HK-2 (cell line): ENCODE measurements around the gene TKFC.

Experiments
- DNase-seq: peaks from one replicate; pipeline ENCODE4 v3.0.0-alpha.2; 2018; ENCODE audit not compliant: unreplicated experiment

The TKFC gene

GRCh38 chr11:61345170-61345610 lies 12.2 kb downstream of the TKFC start:
- DNase-seq, result no peak

DNA sequence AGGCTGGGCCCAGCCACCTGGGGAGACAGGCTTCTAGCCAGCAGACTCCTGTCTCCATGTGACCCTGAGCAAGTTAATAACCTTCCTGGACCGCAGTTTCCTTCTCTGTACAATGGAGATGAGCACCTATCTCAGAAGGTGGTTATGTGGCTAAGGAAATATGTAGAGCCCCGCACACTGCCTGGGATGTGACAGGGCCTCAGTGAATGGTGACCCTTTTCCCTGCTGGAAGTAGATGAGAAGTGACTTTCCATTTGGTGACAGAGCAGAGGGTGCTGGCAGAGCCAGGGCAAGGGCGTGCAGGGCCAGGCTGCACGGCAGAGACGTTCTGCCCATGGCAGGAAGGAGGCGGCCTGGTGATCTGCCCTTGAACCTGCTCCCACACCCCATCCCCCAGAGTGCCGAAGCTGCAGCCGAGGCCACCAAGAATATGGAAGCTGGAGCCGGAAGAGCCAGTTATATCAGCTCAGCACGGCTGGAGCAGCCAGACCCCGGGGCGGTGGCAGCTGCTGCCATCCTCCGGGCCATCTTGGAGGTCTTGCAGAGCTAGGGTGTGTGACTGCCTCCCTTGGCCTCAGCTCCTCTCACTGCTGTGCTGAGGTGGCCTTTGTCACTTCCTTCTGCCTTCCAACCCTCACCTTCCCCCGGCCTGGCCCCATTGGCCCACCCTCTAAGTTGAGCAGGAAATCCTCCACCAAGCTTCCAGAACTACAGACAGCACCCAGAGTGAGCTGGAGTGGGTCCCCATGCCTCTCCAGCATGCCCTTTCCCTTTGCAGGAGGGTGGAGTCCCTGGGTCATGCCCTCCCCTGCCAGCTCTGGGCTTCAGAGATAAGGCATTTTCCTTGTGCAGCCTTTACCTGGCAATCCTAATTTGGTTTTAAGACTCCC lies 13.2 kb downstream of the TKFC start:
- no peak for DNase-seq

GRCh38 chr11:61347916-61348461 lies 15.0 kb downstream of the TKFC start:
- no peak for DNase-seq

GRCh38 chr11:61349189-61349751 lies 16.2 kb downstream of the TKFC start:
- no peak for DNase-seq

DNA sequence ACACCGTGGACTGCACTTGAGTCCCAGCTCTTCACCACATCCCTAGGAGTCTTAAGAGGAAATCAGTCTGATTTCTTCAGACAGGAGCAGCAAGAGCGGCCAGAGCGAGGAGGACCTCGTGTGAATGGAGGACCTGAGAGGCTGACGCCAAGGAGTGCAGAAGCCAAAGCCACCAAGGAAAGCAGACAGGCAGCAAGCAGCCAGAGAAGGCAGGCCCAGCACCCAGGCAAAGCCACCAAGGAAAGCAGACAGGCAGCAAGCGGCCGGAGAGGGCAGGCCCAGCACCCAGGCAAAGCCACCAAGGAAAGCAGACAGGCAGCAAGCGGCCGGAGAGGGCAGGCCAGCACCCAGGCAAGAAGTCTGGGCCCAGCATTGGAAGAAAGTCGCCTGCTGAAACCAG lies 16.9 kb downstream of the TKFC start:
- DNase-seq, result no peak

DNA sequence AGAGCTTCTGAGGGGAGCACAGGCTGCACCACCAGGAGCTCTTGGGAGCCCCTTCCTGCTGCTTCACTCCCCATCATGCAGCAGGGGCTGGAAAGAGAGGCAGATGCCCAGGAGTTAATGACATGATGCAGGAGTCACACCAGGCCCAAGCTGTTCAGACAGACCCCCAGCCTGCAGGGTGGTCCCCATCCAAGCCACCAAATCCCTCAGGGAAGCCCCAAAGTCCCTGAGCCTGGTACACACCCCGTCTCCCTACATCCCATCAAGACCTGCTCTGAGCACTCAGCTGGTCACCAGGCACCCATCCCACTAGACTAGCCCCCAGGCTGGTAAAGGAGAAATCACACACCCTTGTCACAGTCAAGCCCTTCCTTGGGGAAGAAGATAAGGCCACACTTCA lies 17.3 kb downstream of the TKFC start:
- no peak for DNase-seq

DNA sequence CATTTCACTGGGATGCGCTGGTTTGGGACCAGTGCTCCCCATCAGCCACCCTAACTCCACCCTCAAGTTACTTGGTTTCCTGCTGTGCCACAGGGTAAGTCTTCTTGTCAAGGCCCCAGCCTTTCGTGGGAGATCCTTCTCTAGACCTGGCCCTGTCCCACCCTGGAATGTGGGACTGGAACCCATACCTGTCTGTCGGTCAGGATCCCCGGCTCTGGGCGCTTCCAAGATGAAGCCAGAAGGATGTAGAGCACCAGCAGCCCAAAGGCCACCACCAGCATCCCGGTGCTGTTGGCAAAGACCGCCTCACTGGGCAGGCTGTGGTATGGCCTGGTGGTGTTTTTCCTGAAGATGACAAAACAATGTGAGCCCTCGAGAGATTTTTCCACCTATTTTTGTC lies 17.8 kb downstream of the TKFC start:
- no peak for DNase-seq

DNA sequence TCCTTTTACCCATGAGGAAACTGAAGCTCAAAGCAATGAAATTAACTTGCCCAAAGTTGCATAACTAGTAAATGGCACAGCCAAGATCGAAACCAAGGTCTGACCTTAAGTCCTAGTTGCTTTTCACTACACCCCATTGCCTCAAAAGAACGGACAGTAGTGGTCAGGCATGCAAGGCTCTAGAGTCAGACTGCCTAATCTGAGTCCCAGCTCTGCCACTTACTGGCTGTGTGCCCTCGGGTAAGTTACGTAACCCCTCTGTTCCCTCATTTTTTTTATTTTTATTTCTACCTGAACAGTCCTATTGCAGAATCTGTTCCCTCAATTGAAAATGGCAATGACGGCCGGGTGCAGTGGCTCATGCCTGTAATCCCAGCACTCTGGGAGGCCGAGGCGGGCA lies 19.0 kb downstream of the TKFC start:
- DNase-seq, result no peak

DNA sequence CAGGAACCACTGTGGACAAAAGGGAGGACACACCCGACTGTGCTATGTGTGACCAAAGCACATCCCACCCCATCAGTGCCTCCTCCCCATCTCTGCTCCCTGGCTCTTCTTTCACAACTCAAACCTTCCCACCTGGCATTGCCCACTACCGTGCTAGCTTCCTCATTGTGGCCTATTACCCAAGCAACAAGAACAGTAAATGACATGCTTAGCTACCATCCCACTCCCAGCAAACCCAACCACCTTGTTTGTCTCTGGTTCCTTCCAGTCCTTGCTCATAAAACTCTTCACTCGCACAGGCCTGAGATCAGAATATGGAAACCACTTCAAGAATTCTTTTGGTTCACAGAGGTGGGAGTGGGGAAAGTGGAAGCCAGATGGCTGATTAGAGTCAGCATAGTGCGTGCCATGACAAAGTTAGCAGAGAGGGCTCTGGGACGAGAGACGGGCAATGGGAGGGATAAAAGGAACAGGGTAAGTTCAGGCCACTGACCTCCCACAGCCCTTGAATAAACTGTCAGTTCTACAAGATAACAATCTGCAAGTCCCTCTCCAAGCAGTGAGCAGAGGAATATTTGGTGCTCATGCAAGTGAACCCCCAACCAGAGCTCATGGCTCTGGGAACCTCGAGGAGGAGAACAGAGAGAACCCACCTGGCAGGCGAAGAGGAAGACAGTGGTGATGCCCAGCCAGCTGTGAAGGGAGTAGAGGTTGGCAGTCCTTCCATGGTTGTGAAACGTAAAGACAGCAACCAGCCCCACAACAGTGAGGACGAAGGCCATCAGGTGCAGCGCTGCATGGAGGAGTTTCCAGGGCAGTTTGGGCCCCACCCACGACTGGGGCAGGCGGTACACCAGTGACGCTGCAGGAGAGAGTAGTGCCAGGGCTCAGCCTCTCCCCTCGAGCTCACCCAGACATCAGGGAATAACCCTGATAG lies 20.4 kb downstream of the TKFC start:
- DNase-seq, result no peak

- no peak for DNase-seq
Observed at GRCh38 chr11:61354208-61354607, 21.2 kb downstream of the TKFC start.

GRCh38 chr11:61356706-61357105 lies 23.7 kb downstream of the TKFC start:
- no peak for DNase-seq

DNA sequence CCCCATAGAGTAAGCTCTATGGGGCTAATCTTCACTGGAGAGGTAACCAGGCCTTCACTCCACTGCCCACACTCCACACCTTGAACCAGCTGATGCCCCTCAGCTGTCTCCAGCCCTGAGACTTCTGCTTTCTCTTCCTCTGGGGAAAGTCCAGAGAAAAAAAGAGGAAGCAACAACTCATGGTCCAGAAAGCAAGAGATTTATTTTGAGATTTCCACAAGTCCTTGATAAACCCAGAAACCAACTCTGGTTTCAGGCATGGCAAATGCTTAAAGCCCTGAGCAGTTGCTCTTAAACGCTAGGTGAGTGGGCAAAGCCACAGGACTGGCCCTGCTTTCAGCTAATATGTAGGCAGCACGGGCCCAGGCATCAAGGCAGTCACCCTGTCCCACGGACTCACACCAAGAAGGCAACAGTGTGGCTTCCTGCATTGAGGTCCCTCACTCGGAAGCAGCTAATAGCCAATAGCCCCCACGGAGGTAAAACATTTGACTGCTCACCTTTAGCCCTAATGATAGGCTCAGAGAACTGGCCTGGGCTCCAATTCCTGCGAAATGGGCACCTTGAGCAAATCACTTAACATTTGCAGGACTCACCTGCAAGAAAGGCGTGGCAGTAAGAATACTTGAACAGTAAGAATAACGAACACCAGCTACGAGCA lies 24.3 kb downstream of the TKFC start:
- no peak for DNase-seq

DNA sequence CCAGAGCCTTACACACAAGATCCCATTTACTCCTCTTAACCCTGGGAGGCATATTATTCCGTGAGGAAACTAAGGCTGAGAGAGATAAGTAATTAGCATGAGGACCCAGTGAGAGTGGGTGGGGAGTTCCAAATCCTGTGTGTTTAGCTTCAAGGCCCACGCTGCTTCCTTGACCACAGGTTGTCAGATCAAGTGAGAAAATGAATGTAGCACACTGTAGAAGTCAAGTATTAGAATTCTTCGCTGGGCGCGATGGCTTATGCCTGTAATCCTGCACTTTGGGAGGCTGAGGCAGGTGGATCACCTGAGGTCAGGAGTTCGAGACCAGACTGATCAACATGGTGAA lies 24.8 kb downstream of the TKFC start:
- no peak for DNase-seq

DNA sequence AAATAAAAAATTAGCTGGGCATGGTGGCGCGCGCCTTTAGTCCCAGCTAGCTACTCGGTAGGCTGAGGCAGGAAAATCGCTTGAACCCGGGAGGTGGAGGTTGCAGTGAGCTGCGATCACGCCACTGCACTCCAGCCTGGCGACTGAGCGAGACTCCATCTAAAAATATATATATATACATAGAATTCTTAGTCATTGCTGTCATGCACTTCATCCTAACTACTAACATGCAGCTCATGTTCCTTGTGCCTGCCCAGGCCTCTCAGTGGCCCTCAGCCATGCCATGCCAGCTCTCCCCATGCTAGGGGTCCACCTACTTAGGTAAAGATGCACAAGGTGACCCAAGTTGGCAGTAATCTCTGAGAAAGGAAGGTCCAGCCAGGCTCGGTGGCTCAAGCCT lies 25.5 kb downstream of the TKFC start:
- DNase-seq, result no peak

DNA sequence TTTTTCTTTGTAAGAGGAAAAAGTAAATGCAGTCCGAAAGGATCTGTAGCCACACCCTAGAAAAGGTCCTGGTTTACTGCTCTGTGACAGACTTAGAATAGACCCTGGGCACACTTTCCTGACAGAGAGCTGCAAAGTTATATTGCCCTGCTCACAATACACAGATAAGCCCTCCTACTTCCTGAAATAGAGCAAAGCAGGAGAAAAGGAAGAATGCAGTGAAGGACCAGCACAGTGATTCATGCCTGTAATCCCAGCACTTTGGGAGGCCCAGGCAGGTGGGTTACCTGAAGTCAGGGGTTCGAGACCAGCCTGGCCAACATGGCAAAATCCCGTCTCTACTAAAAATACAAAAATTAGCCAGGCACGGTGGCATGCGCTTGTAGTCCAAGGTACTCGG lies 26.5 kb downstream of the TKFC start:
- DNase-seq, result no peak

GRCh38 chr11:61361237-61361740 lies 28.3 kb downstream of the TKFC start:
- DNase-seq, result no peak

GRCh38 chr11:61361741-61362541 lies 28.9 kb downstream of the TKFC start, which contains the start of the genes CYB561A3 and TMEM138:
Gene CYB561A3, minus strand, starts transcription at chr11:61361882. Its CDS starts 5,169 bp downstream, at chr11:61356713.
Gene TMEM138, plus strand, starts transcription at chr11:61362374. Its CDS starts 2,017 bp downstream, at chr11:61364391.
- peak; percentile 88 for DNase-seq

DNA sequence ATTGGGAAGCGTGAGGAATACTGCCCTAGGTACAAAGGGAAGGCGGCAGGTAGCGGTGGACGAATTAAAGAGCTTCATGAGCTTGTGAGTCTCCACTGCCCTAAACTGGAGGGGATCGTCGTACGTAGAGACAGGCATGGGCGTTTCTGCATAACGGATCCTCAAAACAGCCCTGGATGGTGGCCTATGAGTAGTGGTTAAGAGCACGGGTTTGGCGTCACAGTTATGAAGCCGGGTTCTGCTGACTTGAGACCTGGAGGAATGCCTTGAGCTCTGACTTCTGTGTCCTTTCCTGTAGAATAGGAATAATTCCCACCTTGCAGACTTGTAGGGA lies 29.5 kb downstream of the TKFC start:
- DNase-seq, result no peak

- no peak for DNase-seq
Observed at GRCh38 chr11:61364012-61364675, 31.1 kb downstream of the TKFC start.

- DNase-seq, result no peak
Observed at GRCh38 chr11:61367406-61367805, 34.4 kb downstream of the TKFC start.
